ENCODE results near the gene POLR3GL. TPM values are rescaled to one million over a fixed set of nuclear protein-coding genes. Genes with fewer than 3 reads are reported as not detected.

The POLR3GL gene
- total RNA-seq, 2 donors from 2014 or later, result 22.2 to 24.1 TPM

DNA sequence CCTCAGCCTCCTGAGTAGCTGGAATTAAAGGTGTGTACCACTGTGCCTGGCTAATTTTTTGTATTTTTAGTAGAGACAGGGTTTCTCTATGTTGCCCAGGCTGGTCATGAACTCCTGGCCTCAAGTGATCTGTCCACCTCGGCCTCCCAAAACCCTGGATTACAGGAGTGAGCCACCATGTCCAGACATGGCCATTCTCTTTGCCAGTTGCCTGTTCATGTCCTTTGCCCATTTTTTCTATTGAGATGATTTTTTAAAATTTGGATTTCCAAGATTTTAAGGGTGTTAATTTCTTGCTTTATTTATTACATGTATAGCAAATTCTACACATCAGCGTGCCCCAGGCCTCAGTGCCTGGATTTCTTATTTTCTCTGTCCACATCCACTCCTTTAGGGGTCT lies 2.8 kb downstream of the POLR3GL start:
- Mint-ChIP-seq H3K36me3 (ENCODE audit: low read depth) (peaks cover 2% of the 10 kb centered on the region), H3K27me3 (no peaks in the 10 kb centered on the region), H3K4me1 (peaks cover 27% of the 10 kb centered on the region), H3K27ac (no peak overlapping the region), H3K4me3 (no peak overlapping the region)
- no peaks in the 10 kb centered on the region for H3K9me3 ChIP-seq (ENCODE audit: control insufficient read depth, low read length, poor library complexity, severe bottlenecking)
- DNase-seq (no peak), ATAC-seq (no peak)

DNA sequence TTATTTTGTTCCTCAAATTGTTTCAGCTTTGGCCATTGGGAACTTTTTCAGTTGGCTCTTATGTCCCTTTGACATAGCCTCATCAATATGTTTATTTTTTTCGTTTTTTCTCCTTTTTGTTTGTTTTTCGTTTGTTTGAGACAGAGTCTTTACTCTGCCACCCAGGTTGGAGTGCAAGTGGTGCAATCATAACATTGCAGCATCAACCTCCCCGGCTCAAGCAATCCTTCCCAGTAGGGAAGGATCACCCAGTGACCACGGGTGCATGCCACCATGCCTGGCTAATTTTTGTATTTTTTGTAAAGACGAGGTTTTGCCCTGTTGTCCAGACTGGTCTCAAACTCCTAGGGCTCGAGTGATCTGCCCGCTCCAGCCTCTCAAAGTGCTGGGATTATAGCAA lies 8.1 kb downstream of the POLR3GL start:
- Mint-ChIP-seq H3K36me3 (ENCODE audit: low read depth) (peaks cover 2% of the 10 kb centered on the region), H3K4me3 (no peak overlapping the region), H3K27me3 (no peaks in the 10 kb centered on the region), H3K4me1 (peaks cover 17% of the 10 kb centered on the region), H3K27ac (peak overlapping the region; percentile 81)
- no peak for DNase-seq
- H3K9me3 ChIP-seq (ENCODE audit: control insufficient read depth, low read length, poor library complexity, severe bottlenecking), result no peaks in the 10 kb centered on the region
- no peak for ATAC-seq

DNA sequence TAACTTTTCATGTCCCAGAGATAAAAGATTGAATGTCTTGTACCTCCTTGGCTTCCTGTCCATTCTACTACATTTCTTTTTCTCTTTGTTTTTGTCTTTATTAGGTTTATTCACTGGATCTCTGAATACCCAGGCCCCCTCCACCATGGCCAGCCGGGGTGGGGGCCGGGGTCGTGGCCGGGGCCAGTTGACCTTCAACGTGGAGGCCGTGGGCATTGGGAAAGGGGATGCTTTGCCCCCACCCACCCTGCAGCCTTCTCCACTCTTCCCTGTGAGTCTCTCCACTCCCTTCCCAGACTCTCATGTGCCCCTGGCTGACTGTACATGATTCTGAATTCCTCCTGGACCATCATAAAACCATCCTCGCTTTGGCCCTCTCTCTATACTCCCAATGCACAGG lies 10.2 kb downstream of the POLR3GL start:
- no peak for DNase-seq
- Mint-ChIP-seq H3K36me3 (ENCODE audit: low read depth) (peaks cover 2% of the 10 kb centered on the region), H3K27ac (peak overlapping the region; percentile 81), H3K27me3 (no peaks in the 10 kb centered on the region), H3K4me1 (peaks cover 15% of the 10 kb centered on the region), H3K4me3 (peak overlapping the region; percentile 25)
- ATAC-seq, result no peak
- H3K9me3 ChIP-seq (ENCODE audit: control insufficient read depth, low read length, poor library complexity, severe bottlenecking), result no peaks in the 10 kb centered on the region

DNA sequence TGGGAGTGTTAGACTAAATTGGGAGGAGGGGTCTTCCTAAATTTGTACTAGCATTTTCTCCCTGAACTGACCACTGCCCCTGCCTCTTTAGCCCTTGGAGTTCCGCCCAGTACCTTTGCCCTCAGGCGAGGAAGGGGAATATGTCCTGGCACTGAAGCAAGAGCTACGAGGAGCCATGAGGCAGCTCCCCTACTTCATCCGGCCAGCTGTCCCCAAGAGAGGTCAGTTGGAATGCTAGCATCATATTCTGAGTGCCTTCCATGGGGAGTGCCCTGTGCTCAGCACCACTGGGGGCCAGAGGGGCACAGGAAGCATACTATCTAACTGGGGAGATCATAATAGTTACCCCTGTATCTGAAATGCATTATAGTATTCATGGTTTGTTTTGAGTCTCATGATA lies 10.7 kb downstream of the POLR3GL start:
- Mint-ChIP-seq H3K27ac (peak overlapping the region; percentile 21), H3K27me3 (no peaks in the 10 kb centered on the region), H3K36me3 (ENCODE audit: low read depth) (peaks cover 2% of the 10 kb centered on the region), H3K4me3 (peak overlapping the region; percentile 25), H3K4me1 (peaks cover 15% of the 10 kb centered on the region)
- ATAC-seq (no peak), DNase-seq (no peak)
- H3K9me3 ChIP-seq (ENCODE audit: control insufficient read depth, low read length, poor library complexity, severe bottlenecking), result no peaks in the 10 kb centered on the region

DNA sequence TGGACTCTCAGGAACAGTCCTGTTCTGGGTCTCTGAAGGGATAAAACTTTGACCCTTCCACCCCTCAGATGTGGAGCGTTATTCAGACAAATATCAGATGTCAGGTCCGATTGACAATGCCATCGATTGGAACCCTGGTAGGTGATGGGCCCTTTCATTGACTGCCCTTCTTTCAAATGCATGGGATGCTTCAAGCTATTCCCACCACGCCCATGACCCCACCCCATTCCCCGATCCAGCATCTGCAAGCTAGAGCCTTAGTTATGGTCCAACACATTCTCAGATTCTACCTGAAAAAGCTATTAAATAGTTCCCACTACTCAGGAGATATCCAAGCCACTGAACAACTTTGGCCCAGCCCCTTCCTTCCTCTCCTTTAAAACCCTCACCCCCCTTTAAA lies 12.5 kb downstream of the POLR3GL start:
- no peak for ATAC-seq

DNA sequence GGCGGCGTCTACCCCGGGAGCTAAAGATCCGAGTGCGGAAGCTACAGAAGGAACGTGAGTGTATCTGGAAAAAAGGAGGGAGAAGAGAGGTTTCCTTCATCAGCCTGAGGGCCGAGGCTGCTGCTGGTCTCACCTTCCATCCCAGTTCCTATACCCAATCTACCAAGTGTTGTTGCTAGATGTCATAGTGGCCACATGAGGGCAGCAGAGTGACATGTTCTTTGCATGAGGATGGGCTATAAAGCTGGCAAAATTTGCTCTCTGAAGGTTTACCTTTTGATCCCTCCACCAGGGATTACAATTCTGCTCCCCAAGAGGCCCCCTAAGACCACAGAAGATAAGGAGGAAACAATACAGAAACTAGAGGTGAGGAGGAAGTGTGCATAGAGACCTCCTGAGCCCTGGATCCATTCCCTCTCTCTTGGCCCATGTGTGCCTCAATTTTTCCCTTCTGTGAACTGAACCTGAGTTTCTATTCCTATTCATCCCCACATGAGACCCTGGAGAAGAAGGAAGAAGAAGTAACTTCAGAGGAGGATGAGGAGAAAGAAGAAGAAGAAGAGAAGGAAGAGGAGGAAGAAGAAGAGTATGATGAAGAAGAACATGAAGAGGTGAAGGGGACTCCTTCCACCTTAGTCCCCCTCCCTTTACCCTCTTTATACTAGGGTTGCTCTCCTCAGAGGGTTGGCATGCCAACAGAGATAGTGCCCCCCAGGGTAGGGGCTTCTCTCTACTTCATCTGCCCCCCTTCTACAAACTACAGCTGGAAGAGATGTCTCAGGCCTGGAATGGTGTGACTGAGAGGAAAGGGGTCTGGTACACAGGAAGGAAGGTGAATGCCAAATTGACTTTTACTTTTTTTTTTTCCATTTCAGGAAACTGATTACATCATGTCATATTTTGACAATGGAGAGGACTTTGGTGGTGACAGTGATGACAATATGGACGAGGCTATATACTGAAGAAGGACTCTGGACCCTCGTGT lies 13.3 kb downstream of the POLR3GL start:
- H3K27ac Mint-ChIP-seq, result no peak overlapping the region
- peak; percentile 35 for ATAC-seq
- peaks cover 27% of the 10 kb centered on the region for H3K4me1 Mint-ChIP-seq
- no peaks in the 10 kb centered on the region for H3K9me3 ChIP-seq (ENCODE audit: control insufficient read depth, low read length, poor library complexity, severe bottlenecking)
- H3K27me3 Mint-ChIP-seq, result no peaks in the 10 kb centered on the region
- H3K4me3 Mint-ChIP-seq, result no peak overlapping the region
- DNase-seq, result peak; percentile 41 to 51 (median 50)
- no peaks in the 10 kb centered on the region for H3K36me3 Mint-ChIP-seq (ENCODE audit: low read depth)

More for the DNA sequence above, 12.5 kb downstream of the POLR3GL start:
- Mint-ChIP-seq H3K36me3 (ENCODE audit: low read depth) (no peaks in the 10 kb centered on the region), H3K27ac (no peak overlapping the region), H3K27me3 (no peaks in the 10 kb centered on the region), H3K4me3 (no peak overlapping the region), H3K4me1 (peaks cover 20% of the 10 kb centered on the region)
- DNase-seq, result no peak
- H3K9me3 ChIP-seq (ENCODE audit: control insufficient read depth, low read length, poor library complexity, severe bottlenecking), result no peaks in the 10 kb centered on the region

DNA sequence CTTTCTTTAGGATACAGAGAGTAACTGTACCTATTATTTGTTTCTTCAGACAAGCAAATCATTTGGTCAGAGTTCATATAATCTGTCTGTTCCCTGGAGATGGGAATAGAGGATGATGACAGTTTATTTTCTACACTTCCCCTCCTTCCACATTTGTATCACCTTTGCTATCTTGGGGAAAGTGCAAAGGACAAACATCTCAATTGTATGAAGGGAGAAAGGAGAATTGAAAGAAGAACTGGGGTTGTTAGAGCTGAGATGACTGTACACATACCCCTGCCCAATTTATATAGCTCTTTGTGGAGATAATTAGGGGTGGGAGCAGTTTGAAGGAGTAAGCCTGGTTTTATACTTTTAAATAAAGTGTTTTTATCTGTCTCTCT lies 14.0 kb downstream of the POLR3GL start:
- Mint-ChIP-seq H3K27me3 (no peaks in the 10 kb centered on the region), H3K36me3 (ENCODE audit: low read depth) (no peaks in the 10 kb centered on the region), H3K4me3 (no peak overlapping the region), H3K4me1 (peaks cover 28% of the 10 kb centered on the region), H3K27ac (no peak overlapping the region)
- DNase-seq, result no peak
- no peak for ATAC-seq
- no peaks in the 10 kb centered on the region for H3K9me3 ChIP-seq (ENCODE audit: control insufficient read depth, low read length, poor library complexity, severe bottlenecking)

DNA sequence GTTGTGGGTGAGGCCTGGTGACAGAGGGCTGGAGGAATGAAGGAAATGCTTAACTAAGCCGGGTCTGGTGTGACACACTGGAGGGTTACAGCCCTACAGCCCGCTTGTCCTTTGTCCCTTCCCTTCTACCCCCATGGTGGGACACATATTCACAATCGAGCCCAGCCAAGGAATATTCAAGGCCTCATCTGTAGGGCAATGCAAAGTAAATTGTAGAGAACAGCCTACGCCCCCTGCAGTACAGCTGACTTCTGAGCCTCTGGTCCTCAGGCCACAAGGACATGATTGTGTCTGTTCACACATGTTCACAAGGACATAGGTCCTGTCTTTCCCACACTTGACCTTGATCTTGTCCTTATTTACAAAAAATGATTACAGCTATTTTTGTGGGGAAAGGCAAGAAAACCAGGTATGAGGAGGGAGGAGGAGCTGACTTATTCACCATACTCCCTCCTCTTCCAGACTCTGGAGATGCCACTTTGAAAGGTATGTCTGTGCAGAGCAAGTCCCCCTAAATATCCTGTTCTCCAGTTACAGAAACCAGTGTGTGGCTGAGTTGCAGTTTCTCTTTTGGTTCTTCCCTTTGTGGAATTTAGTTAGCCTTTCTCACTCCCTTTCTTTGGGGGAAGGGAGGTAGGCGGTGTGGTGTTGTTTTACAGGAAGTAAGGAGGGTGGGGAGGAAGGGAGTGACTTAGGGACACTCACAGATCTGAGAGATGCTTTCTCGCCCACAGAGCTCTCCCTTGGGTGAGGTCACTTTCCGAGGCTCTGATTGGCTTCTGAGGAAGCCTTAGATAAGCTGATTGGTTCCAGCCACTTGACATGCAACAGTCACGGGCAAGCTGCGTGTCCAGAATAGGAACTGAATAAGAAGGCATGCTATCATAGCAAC lies 14.6 kb downstream of the POLR3GL start:
- no peaks in the 10 kb centered on the region for H3K9me3 ChIP-seq (ENCODE audit: control insufficient read depth, low read length, poor library complexity, severe bottlenecking)
- Mint-ChIP-seq H3K27ac (no peak overlapping the region), H3K4me1 (peaks cover 34% of the 10 kb centered on the region), H3K36me3 (ENCODE audit: low read depth) (no peaks in the 10 kb centered on the region), H3K4me3 (no peak overlapping the region), H3K27me3 (no peaks in the 10 kb centered on the region)
- DNase-seq (peak; percentile 38 to 63 (median 46)), ATAC-seq (peak; percentile 83)

DNA sequence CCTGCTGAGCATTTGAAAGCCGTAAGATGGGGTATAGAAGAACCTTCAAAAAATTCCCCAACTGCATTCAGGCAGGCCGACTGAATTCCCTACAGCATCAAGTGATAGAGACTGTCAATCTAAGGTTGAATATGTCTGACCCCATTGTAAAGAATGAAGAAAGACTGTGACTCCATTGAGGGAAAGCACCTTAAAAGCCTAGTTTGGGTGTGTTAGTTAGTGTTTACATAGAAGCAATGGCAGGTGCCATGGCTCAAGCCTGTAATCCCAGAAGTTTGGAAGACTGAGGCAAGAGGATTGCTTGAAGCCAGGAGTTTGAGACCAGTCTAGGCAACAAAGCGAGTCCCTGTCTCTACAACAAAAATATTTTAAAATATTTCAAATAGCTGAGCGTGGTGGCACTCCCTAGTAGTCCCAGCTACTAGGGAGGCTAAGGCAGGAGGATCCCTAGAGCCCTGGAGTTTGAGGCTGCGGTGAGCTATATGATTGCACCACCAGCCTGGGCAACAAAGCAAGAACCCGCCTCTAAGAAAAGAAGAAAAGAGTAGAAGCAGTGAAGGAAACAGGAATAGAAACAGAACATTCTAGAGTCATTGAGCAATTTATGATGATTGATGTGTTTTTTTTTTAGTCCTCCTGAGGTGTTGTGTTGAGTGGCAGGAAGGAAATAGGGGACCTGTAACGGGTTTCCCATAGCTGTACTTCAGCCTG lies 15.4 kb downstream of the POLR3GL start:
- no peaks in the 10 kb centered on the region for H3K9me3 ChIP-seq (ENCODE audit: control insufficient read depth, low read length, poor library complexity, severe bottlenecking)
- no peaks in the 10 kb centered on the region for H3K36me3 Mint-ChIP-seq (ENCODE audit: low read depth)
- H3K27me3 Mint-ChIP-seq, result no peaks in the 10 kb centered on the region
- H3K27ac Mint-ChIP-seq, result no peak overlapping the region
- DNase-seq, result no peak
- peaks cover 40% of the 10 kb centered on the region for H3K4me1 Mint-ChIP-seq
- ATAC-seq, result peak; percentile 65
- no peak overlapping the region for H3K4me3 Mint-ChIP-seq

DNA sequence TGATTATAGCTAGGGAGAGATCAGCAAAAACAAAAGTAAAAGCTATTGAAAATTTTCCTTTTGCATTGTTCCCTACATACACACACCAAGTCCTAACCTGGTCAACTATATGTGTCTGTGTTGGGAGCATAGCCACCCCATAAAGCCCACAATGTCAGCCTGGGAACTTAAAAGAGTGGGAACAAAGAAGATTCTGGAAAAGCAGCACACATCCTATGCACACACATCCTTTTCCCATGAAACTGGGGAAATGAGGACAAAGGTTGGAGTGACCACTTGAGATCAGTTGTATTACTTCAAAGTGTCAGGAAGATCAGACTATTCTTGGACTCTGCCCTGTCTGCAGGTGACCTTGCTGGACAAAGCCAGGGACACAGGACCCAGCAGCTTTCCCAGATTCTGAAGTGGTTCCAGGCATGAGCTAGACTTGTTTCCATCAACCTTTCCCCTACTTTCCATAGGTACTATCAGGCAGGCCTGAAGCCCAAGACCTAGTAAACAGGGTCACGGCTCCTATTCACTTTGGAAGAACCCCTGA lies 16.0 kb downstream of the POLR3GL start:
- no peaks in the 10 kb centered on the region for H3K27me3 Mint-ChIP-seq
- peaks cover 42% of the 10 kb centered on the region for H3K4me1 Mint-ChIP-seq
- DNase-seq (no peak), ATAC-seq (no peak)
- no peak overlapping the region for H3K4me3 Mint-ChIP-seq
- no peaks in the 10 kb centered on the region for H3K9me3 ChIP-seq (ENCODE audit: control insufficient read depth, low read length, poor library complexity, severe bottlenecking)
- no peaks in the 10 kb centered on the region for H3K36me3 Mint-ChIP-seq (ENCODE audit: low read depth)
- no peak overlapping the region for H3K27ac Mint-ChIP-seq

DNA sequence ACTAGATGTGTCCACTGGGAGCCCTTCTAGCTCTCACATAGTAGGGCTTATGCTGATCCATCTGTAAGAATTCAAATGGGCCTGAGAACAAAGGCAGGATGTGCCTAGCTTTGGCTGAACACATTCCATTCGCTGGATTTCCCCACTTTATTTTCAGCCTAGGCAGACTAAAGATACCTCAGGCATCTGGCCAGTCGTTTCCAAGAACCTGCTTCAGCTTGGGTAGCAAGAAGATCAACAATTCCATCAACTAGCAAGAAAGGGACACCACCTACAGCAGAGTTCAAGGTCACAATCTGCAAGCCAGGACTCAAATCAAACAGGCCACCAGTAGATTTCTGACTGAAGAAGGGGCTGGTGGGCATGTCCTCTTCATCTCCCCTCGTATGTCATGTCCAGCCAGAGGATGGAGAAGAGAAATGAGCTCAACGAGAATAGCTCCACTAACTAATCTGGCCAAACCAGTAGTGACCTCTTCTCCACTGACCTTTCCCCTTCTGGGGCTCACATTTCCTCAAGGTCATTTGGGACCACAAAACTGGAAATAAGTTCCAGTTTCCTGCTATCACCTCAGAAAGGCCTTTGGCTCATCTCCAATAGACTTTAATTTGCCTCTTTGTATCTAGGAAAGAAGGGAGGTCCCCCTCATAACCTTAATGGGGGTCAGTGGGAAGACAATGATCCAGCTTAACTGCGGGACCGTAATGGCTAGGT lies 17.7 kb downstream of the POLR3GL start:
- Mint-ChIP-seq H3K4me3 (peak overlapping the region; percentile 39), H3K36me3 (ENCODE audit: low read depth) (no peaks in the 10 kb centered on the region)

DNA sequence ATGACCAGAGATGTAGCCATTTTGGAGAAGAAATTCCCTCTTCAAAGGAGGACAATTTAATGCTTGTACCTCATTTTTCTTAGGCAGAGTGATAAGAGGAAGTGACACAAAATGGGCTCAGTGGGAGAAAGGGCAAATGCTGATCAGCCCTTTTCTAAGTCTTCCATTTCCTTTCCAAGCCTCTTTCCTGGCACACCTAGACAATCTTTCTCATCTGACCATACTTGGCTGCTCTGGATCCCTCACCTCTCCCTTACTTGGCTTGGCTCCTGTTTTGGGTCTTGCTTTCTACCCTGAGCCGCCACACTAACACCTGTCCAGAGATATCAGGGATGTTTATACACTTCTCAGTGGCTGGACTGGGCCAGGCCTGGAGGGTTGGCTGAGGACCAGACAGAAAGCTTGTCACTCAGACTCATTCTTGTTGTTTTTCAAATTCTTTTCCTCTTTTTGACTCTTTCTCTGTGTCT lies 18.8 kb downstream of the POLR3GL start:
- peaks cover 51% of the 10 kb centered on the region for H3K4me1 Mint-ChIP-seq
- H3K27ac Mint-ChIP-seq, result no peak overlapping the region

More for the DNA sequence above, 17.7 kb downstream of the POLR3GL start:
- Mint-ChIP-seq H3K27ac (no peak overlapping the region), H3K4me1 (peaks cover 48% of the 10 kb centered on the region), H3K27me3 (no peaks in the 10 kb centered on the region)
- no peaks in the 10 kb centered on the region for H3K9me3 ChIP-seq (ENCODE audit: control insufficient read depth, low read length, poor library complexity, severe bottlenecking)
- DNase-seq (no peak), ATAC-seq (no peak)

More for the DNA sequence above, 18.8 kb downstream of the POLR3GL start:
- H3K4me3 Mint-ChIP-seq, result peak overlapping the region; percentile 68
- no peak for DNase-seq
- ATAC-seq, result no peak
- H3K9me3 ChIP-seq (ENCODE audit: control insufficient read depth, low read length, poor library complexity, severe bottlenecking), result no peaks in the 10 kb centered on the region
- no peaks in the 10 kb centered on the region for H3K36me3 Mint-ChIP-seq (ENCODE audit: low read depth)
- H3K27me3 Mint-ChIP-seq, result no peaks in the 10 kb centered on the region
